Kidney (tissue), 14 donors: Measurements from ENCODE around the gene REXO4. TPM values are rescaled to one million over a fixed set of nuclear protein-coding genes. Genes with fewer than 3 reads are reported as not detected.

Experiments
- DNase-seq, 5 donors: peaks; one replicate each; pipeline ENCODE4 v3.0.0-alpha.2; 2013 to 2020
- FAIRE-seq: peaks from 2 replicates; lab custom pipeline; 2012; peaks lifted over from hg19 to GRCh38; lab: Jason Lieb, UNC
- H3K27ac ChIP-seq, 2 donors: one replicate each; pipeline ENCODE4 v1.7.0; 2013; ENCODE audit warnings: low read depth in 2 of 2, low read length in 2 of 2, inconsistent platforms in 1 of 2
- H3K27me3 ChIP-seq: one replicate; pipeline ENCODE4 v1.7.1; 2013; ENCODE audit warnings: low read length, inconsistent platforms; ENCODE audit not compliant: control insufficient read depth, insufficient read depth
- H3K36me3 ChIP-seq, 3 donors: one replicate each; pipeline versions ENCODE4 v1.7.0 to v1.7.1; 2013; ENCODE audit warnings: low read length in 3 of 3, control low read depth in 1 of 3, inconsistent platforms in 1 of 3; ENCODE audit not compliant: insufficient read depth in 3 of 3, control insufficient read depth in 2 of 3
- H3K4me1 ChIP-seq, 3 donors: one replicate each; pipeline versions ENCODE4 v1.7.0 to v1.7.1; 2013; ENCODE audit warnings: low read length in 3 of 3, inconsistent platforms in 1 of 3, low read depth in 1 of 3; ENCODE audit not compliant: control insufficient read depth in 2 of 3, insufficient read depth in 2 of 3
- H3K4me3 ChIP-seq, 3 donors: one replicate each; pipeline versions ENCODE4 v1.7.0 to v1.8.1; 2013; ENCODE audit warnings: low read length in 3 of 3, control low read depth in 1 of 3, inconsistent platforms in 1 of 3
- H3K9ac ChIP-seq, 3 donors: one replicate each; pipeline versions ENCODE4 v1.7.0 to v1.7.1; 2013; ENCODE audit warnings: low read length in 3 of 3, control low read depth in 1 of 3, inconsistent platforms in 1 of 3
- H3K9me3 ChIP-seq, 3 donors: one replicate each; pipeline versions ENCODE4 v1.7.0 to v1.7.1; 2013; ENCODE audit warnings: low read length in 3 of 3, control low read depth in 1 of 3, inconsistent platforms in 1 of 3; ENCODE audit not compliant: control insufficient read depth in 2 of 3, insufficient read depth in 1 of 3
- CTCF ChIP-seq: IDR thresholded peaks from 3 replicates; pipeline ENCODE4 v1.5.1; 2012; ENCODE audit warnings: mild to moderate bottlenecking, moderate library complexity, borderline replicate concordance; ENCODE audit not compliant: insufficient read depth; ENCODE audit errors: extremely low read depth
- intact Hi-C: fragments of 100-400 bp; cut with DNase I; formaldehyde crosslinking; loops from one replicate; pipeline ENCODE4 v1.11.1; 2022
- polyA plus RNA-seq: library from polyadenylated mRNA; stranded (reverse); fragments of 350-450 nt; fragmentation: Illumina TruSeq; extraction: RNeasy Lipid Tissue Mini Kit (QIAGEN cat#74804); gene quantifications from one replicate; pipeline ENCODE4 v1.2.3, GENCODE V29; 2014; ENCODE audit warnings: low read depth, low replicate concordance; ENCODE audit not compliant: insufficient read depth
- total RNA-seq: library from RNA; stranded (reverse); fragmentation: NEBNext Ultra II Directional; extraction: Animal tissue kit (Norgen Biotek cat#: 25700); gene quantifications from one replicate; pipeline ENCODE4 v1.2.1, GENCODE V29; 2021
- donor health status: control.
- donor health status: control.
- donor health status: control.
- donor health status: control.
- donor health status: control.
- donor health status: DM: yes; HTN: yes; CAD: no.
- donor health status: Normal renal cell carcinoma (clear cell type).

Gene REXO4
- total and polyA plus RNA-seq, 2 donors from 2014 or later = 17.5 to 18.6 TPM

- no peak overlapping the region for H3K27ac ChIP-seq
- FAIRE-seq = no peak
- H3K27me3 ChIP-seq = no peaks in the 10 kb centered on the region
- no peaks in the 10 kb centered on the region for H3K9me3 ChIP-seq
- intact Hi-C loops = no loop called here
- no peak overlapping the region for H3K9ac ChIP-seq
- H3K36me3 ChIP-seq = no peaks in the 10 kb centered on the region
- no peak for TF ChIP-seq CTCF
- no peaks in the 10 kb centered on the region for H3K4me1 ChIP-seq
- no peak overlapping the region for H3K4me3 ChIP-seq
- no peak for DNase-seq
Observed at GRCh38 chr9:133423216-133423615, 5.4 kb upstream of the REXO4 start.

- Histone ChIP-seq H3K9ac (no peak within 1 kb of the TSS), H3K27ac (no peak within 1 kb of the TSS), H3K4me3 (no peak within 1 kb of the TSS), H3K9me3 (no peaks in the 10 kb centered on the region), H3K27me3 (no peaks in the 10 kb centered on the region), H3K4me1 (peaks cover 0 to under 1% (median under 1%) of the 10 kb centered on the region in 3 donors), H3K36me3 (no peaks in the 10 kb centered on the region)
- TF ChIP-seq CTCF = no peak
- no peak for FAIRE-seq
- no peak for DNase-seq
- intact Hi-C loops = no loop called here
Observed at GRCh38 chr9:133421615-133422542, 4.1 kb upstream of the REXO4 start, which contains the start of gene ADAMTS13. Gene ADAMTS13 (plus strand): TSS chr9:133422367. CDS start chr9:133422444, 77 bp downstream.

- Histone ChIP-seq H3K27me3 (no peaks in the 10 kb centered on the region), H3K4me3 (no peak overlapping the region), H3K36me3 (no peaks in the 10 kb centered on the region), H3K9ac (no peak overlapping the region), H3K4me1 (peaks cover 4 to 8% (median 7%) of the 10 kb centered on the region in 3 donors), H3K27ac (no peak overlapping the region), H3K9me3 (no peaks in the 10 kb centered on the region)
- FAIRE-seq = no peak
- no peak for TF ChIP-seq CTCF
- DNase-seq = no peak
- intact Hi-C loops = no loop called here
Observed at GRCh38 chr9:133420392-133420827, 2.6 kb upstream of the REXO4 start.
